Smooth muscle cell (in vitro differentiated cells): ENCODE results near the gene CCDC50. TPM values are rescaled to one million over a fixed set of nuclear protein-coding genes. Genes with fewer than 3 reads are reported as not detected.

Experiments
- DNase-seq: peaks from one replicate; lab custom pipeline; 2025; ENCODE audit not compliant: unreplicated experiment; lab: John Stamatoyannopoulos, UW
- H2AFZ ChIP-seq: fragments of 200-600 bp; sonication (generic); 2 replicates; pipeline ENCODE4 v1.6.0; 2016; ENCODE audit warnings: antibody characterized with exemption, low read depth, mild to moderate bottlenecking
- H3F3A ChIP-seq: fragments of 200-600 bp; sonication (generic); 2 replicates; pipeline ENCODE4 v1.6.0; 2017; ENCODE audit warnings: antibody characterized with exemption, low read depth
- H3K27ac ChIP-seq: fragments of 200-600 bp; sonication (generic); 2 replicates; pipeline ENCODE4 v1.5.1; 2016; ENCODE audit warnings: low read depth, mild to moderate bottlenecking
- H3K27me3 ChIP-seq: fragments of 200-600 bp; sonication (generic); 2 replicates; pipeline ENCODE4 v1.6.1; 2016; ENCODE audit warnings: low read depth, mild to moderate bottlenecking
- H3K36me3 ChIP-seq: fragments of 200-600 bp; sonication (generic); 2 replicates; pipeline ENCODE4 v1.5.1; 2016; ENCODE audit warnings: low read depth
- H3K4me1 ChIP-seq: fragments of 200-600 bp; sonication (generic); 2 replicates; pipeline ENCODE4 v1.5.1; 2016; ENCODE audit warnings: low read depth
- H3K4me2 ChIP-seq: fragments of 200-600 bp; sonication (generic); 2 replicates; pipeline ENCODE4 v1.6.0; 2016; ENCODE audit warnings: mild to moderate bottlenecking
- H3K4me3 ChIP-seq: fragments of 200-600 bp; sonication (generic); 2 replicates; pipeline ENCODE4 v1.5.1; 2016; ENCODE audit warnings: mild to moderate bottlenecking
- H3K79me2 ChIP-seq: fragments of 200-600 bp; sonication (generic); 2 replicates; pipeline ENCODE4 v1.6.0; 2016; ENCODE audit warnings: low read depth, mild to moderate bottlenecking
- H3K9ac ChIP-seq: fragments of 200-600 bp; sonication (generic); 2 replicates; pipeline ENCODE4 v1.6.0; 2016; ENCODE audit warnings: low read depth
- H3K9me3 ChIP-seq: fragments of 200-600 bp; sonication (generic); replicated peaks from 2 replicates; pipeline ENCODE4 v1.5.1; 2016; ENCODE audit warnings: low read depth
- H4K20me1 ChIP-seq: fragments of 200-600 bp; sonication (generic); 2 replicates; pipeline ENCODE4 v1.6.0; 2016; ENCODE audit warnings: low read depth
- WGBS: methylation state at CpG from one replicate; pipeline ENCODE4 v1.1.7; 2016; ENCODE audit warnings: low lambda C conversion rate; 5-methylcytosine and 5-hydroxymethylcytosine counted together
- polyA plus RNA-seq: library from polyadenylated mRNA; unstranded; fragments of >200 nt; fragmentation: Nextera tagmentation; extraction: Ambion mirVana; gene quantifications from 2 replicates; pipeline ENCODE4 v1.2.1, GENCODE V29; 2016
- total RNA-seq: library from RNA; depleted of rRNA; stranded (reverse); fragments of >200 nt; gene quantifications from 2 replicates; pipeline ENCODE4 v1.2.3, GENCODE V29; 2014
- TF ChIP-seq, protein P1 (sequence below): fragments of 200-600 bp; sonication (generic); IDR thresholded peaks from 2 replicates; pipeline ENCODE4 v1.5.1; 2017; ENCODE audit warnings: borderline replicate concordance, mild to moderate bottlenecking, antibody characterized with exemption; ENCODE audit not compliant: insufficient read depth, poor library complexity, severe bottlenecking

The CCDC50 gene
- total and polyA plus RNA-seq, 2 experiments from 2014 or later = 31.7 to 53.9 TPM

DNA sequence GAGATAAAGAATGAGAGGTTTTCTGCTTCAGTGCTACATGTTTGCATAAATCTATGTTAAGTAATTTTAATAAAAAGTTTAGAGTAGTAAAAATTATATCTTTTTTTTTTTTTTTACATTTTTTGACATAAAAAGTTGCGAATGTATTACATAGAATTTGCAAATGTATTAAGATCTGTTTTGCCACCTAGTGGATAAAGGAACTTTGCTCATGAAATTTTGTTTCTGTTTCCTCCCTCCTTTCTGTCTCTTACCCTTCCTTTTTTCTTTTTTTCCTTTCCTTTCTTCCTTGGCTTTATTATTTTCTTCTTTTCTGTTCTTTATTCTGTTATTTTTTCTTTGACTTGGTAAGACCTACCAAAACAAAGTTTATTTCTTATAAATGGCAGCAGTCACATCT is 59.6 kb downstream of the CCDC50 start:
- Histone ChIP-seq H3K27me3 (no peaks in the 10 kb centered on the region), H3K9me3 (no peaks in the 10 kb centered on the region), H2AFZ (no peak overlapping the region), H3K4me3 (no peak overlapping the region), H3K4me2 (no peak overlapping the region), H3F3A (no peaks in the 10 kb centered on the region), H3K79me2 (peaks cover 4% of the 10 kb centered on the region), H3K36me3 (no peaks in the 10 kb centered on the region), H3K27ac (no peak overlapping the region), H3K4me1 (peaks cover 5% of the 10 kb centered on the region), H3K9ac (no peak overlapping the region), H4K20me1 (no peaks in the 10 kb centered on the region)
- WGBS = 94% methylated on average over 1 of the region's 1 CpG
- no peak for DNase-seq
- TF ChIP-seq, protein P1, sequence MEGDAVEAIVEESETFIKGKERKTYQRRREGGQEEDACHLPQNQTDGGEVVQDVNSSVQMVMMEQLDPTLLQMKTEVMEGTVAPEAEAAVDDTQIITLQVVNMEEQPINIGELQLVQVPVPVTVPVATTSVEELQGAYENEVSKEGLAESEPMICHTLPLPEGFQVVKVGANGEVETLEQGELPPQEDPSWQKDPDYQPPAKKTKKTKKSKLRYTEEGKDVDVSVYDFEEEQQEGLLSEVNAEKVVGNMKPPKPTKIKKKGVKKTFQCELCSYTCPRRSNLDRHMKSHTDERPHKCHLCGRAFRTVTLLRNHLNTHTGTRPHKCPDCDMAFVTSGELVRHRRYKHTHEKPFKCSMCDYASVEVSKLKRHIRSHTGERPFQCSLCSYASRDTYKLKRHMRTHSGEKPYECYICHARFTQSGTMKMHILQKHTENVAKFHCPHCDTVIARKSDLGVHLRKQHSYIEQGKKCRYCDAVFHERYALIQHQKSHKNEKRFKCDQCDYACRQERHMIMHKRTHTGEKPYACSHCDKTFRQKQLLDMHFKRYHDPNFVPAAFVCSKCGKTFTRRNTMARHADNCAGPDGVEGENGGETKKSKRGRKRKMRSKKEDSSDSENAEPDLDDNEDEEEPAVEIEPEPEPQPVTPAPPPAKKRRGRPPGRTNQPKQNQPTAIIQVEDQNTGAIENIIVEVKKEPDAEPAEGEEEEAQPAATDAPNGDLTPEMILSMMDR = peak; percentile 22

DNA sequence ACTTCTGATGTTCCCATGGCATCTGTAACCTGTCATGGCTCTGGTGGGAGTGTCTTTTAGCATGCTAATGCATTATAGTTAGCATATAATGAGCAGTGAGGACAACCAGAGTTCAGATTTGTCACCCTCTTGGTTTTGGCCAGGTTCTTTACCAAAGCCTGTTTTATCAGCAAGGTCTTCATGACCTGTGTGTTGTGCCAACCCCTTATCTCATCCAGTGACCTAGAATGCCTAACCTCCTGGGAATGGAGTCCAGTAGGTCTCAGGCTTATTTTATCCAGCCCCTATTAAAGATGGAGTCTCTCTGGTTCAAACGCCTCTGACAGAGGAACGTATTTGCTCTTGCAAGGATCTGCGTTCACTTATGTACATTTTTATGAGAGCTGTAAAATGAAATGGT is 61.4 kb downstream of the CCDC50 start:
- Histone ChIP-seq H3K27ac (no peak overlapping the region), H3K79me2 (no peaks in the 10 kb centered on the region), H3K4me1 (peaks cover 6% of the 10 kb centered on the region), H2AFZ (no peak overlapping the region), H3F3A (no peaks in the 10 kb centered on the region), H3K9ac (no peak overlapping the region), H4K20me1 (no peaks in the 10 kb centered on the region), H3K36me3 (no peaks in the 10 kb centered on the region), H3K4me3 (no peak overlapping the region), H3K4me2 (no peak overlapping the region), H3K27me3 (no peaks in the 10 kb centered on the region), H3K9me3 (no peaks in the 10 kb centered on the region)
- 95% methylated on average over 3 of the region's 3 CpGs for WGBS
- DNase-seq = no peak
- TF ChIP-seq, protein P1 = no peak

DNA sequence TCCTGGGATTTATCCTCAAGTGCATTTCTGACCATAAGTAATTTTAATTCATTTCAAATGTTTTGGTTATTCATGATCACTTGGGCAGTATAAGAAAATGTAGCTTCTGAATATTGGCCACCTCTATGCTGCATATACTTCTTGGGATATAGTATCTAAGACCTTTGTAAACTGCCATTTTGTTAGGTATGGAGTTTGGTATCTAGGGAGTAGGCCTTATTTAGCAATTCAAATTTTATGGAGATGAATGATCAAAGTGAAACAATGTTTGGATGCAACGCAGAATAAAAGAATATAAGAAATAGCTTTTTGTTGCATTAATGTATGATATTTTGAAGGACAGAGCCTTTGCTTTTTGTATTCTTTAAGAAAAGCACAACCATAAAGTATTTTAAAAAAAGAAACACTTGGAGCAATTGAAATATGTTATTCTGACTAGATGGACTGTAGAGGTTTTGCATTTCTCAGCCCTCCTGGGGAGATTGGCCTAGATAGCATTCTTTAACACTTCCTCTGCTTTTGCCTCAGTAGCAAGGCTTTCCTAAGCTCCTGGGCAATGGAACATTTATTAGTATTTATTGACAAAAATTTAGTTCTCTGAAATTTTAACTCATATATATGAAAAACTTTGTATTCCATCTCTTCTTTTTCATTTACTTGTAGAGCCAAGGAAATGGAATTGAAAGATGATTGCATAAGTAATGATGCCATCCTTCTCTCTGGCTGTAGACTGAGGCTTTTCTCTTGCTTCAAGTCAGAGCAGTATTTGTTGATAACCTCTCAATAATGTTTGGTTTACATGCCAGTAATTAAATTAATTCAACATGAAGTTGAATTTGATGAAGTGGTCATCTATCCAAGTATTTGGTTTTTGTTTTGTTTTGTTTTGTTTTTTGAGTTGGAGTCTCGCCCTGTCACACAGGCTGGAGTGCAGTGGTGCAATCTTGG is 62.9 kb downstream of the CCDC50 start:
- Histone ChIP-seq H3K79me2 (no peaks in the 10 kb centered on the region), H3K9me3 (no peaks in the 10 kb centered on the region), H3K9ac (no peak overlapping the region), H3K27me3 (no peaks in the 10 kb centered on the region), H3K4me3 (no peak overlapping the region), H4K20me1 (no peaks in the 10 kb centered on the region), H3K27ac (no peak overlapping the region), H3K36me3 (no peaks in the 10 kb centered on the region), H3K4me2 (no peak overlapping the region), H3K4me1 (peaks cover 6% of the 10 kb centered on the region), H3F3A (no peaks in the 10 kb centered on the region), H2AFZ (no peak overlapping the region)
- TF ChIP-seq, protein P1 = no peak
- no peak for DNase-seq
- 89% methylated on average over 2 of the region's 2 CpGs for WGBS

DNA sequence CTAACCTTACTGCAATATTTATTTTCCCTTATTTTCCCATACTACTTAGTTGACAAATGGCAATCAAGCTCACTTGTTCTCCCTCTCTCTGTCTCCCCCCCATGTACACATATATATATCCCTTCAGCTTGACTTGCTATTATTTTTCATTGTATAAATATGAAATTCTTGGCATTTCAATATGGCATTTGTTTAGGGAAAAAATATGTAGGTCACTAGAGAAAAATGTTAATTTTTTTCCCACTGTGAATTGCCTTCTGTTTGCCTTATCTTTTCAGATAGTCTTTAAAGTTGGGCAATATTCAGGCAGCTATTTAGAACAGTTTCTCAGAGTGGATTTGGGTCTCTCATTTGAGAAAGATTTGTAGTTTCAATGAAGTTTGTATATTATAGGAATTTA is 64.0 kb downstream of the CCDC50 start:
- Histone ChIP-seq H3K4me2 (no peak overlapping the region), H3K27me3 (no peaks in the 10 kb centered on the region), H4K20me1 (no peaks in the 10 kb centered on the region), H2AFZ (no peak overlapping the region), H3K4me1 (peaks cover 6% of the 10 kb centered on the region), H3K9me3 (no peaks in the 10 kb centered on the region), H3K79me2 (no peaks in the 10 kb centered on the region), H3F3A (no peaks in the 10 kb centered on the region), H3K27ac (no peak overlapping the region), H3K9ac (no peak overlapping the region), H3K4me3 (no peak overlapping the region), H3K36me3 (no peaks in the 10 kb centered on the region)
- TF ChIP-seq, protein P1 = no peak
- no peak for DNase-seq
